CD4-positive, alpha-beta T cell treated with Interleukin-4 for 1 hour (primary cell): ENCODE results near the gene TBX22.
"Not testable (repeated sequence)": the region's sequence is repeated elsewhere in the genome, so short reads cannot be mapped to it uniquely, and the experiment has no call there.

Source experiments
- DNase-seq, 2 donors: peaks; one replicate each; pipeline ENCODE4 v3.0.0-alpha.2; 2020 to 2022

The TBX22 gene, protein sequence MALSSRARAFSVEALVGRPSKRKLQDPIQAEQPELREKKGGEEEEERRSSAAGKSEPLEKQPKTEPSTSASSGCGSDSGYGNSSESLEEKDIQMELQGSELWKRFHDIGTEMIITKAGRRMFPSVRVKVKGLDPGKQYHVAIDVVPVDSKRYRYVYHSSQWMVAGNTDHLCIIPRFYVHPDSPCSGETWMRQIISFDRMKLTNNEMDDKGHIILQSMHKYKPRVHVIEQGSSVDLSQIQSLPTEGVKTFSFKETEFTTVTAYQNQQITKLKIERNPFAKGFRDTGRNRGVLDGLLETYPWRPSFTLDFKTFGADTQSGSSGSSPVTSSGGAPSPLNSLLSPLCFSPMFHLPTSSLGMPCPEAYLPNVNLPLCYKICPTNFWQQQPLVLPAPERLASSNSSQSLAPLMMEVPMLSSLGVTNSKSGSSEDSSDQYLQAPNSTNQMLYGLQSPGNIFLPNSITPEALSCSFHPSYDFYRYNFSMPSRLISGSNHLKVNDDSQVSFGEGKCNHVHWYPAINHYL

DNA sequence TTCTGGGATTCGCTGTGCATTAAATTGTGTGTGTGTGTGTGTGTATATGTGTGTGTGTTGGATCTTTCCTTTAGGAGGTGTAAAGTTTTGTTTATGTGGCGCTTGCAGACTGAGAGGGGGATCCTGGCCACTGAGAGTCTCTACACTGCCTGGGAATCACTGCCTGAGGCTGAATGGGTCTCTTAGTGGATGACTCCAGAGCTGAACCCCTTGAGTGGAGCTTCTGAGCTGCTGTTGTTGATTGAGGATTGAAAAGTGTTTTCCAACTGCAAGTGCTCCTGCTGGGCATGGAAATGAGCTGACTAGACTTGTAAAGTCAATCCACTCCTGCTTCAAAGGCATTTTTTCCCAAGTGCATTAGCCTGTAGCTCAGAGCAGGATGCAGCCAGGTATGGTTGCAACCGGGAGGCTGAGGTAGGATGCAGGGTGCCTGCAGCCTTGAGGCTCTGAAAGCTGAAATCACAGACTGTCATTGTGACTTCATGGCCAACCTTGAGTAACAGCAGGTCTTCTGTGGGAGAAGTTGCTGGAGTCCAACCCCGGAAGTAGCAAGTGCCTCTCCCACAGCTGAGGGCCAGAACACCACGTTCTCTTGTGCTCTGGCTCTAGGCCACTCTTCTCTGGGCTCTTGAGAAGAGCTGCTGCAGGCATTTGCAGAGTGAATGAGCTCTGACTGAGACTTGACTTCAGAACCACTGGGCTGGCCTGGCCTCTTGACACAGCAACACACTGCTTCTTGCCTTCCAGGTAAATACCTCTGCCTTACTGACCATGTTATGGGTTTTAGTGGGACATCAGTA is at the start of gene TBX22:
TSS of gene TBX22 (plus strand) at position 613 of the 800 bp plus-strand sequence. CDS start 7,517 bp downstream, outside the sequence.
- no peak for DNase-seq

DNA sequence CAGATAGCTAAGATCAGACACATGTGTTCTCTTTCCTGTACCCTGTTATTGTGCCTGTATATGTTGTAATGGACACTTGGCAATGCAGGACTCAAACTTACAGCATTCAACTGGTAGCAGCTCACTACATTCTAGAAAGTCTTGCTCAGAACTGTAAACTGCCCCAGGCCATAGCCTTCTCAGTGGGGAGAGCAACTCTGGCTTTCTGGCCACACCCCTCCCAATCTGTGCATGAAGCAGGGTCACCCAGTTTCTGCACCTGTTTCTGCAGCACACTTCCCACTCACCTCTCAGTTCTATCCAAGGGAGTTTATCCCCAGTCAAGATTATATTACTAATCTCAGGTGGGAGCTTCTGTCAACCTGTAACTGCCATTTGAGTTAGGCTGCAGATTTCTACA is 38.9 kb upstream of the TBX22 start:
- no peak for DNase-seq

DNA sequence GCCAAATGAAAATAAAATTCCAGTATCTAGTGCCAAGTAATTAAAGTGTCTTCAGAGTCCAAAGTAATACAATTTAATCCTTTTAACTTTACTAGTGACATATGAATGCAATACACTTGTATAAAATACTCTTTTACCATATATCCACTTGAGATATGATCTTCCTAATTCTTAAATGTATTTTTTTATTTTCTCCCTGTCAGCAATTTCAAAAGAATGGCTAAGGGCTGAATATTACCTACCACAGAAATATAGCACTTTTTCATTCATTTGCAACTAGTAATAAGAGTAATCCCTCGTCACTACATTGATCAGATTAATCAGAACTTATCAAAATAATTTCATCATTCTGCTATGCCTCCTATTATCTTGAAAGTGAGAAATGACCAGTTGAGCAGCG is 10.1 kb upstream of the TBX22 start:
- DNase-seq = no peak

DNA sequence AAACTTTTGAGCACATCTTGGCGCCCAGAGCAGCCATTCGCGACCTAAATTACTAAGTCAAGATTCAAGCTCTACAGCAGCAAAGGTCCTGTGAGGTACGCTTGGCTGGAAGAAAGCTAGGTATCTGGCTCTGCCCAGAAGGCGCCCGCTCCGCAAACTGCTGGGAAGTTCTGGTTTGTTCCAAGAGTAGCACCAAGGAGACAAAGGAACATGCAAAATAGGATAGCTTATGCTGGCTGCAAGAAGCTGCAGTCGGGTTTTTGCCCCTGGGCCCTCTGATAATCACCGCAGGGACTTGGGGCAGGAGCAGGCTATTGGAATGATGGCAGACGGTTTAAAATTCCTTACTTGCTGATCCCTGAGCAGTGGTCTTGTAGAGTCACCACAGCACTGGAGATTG is 3.0 kb upstream of the TBX22 start:
- DNase-seq = no peak

DNA sequence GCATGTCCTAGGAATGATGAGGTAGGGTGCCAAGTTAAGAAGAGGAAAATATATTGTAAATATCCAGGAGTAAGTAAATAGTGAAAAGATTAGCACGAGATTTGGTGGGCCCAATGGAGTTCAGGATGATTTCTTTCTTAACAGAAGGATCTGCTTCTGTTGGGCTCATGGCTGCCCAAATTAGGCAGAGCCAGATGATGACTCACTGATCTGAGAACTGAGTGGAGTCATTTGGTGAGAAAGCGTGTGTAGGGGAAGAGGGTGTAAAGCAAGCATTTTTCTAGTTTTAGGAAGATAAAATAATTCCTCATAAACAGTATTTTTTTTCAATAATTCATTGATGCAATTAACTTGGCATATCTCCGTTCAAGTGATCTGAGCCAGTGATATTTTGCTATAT is 1.6 kb downstream of the TBX22 start:
- no peak for DNase-seq

DNA sequence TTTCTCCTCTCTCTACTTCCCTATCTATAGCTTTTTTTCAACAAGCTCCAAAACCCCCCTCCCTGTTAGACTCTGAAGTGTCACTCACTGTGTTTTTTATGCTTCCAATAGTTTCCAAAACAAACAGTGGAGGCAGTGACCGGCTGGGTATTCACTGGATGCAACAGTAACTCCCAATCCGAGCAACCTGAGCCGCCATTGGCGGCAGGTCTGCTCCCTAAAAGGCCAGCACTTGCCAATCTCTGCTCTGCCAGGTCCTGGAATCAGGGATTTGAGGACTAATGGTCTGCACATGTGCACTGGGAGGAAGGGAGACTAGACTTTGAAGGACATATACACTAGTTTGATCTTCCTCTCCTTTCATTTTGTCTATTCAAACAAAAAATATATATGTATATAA is 7.1 kb downstream of the TBX22 start:
- no peak for DNase-seq

DNA sequence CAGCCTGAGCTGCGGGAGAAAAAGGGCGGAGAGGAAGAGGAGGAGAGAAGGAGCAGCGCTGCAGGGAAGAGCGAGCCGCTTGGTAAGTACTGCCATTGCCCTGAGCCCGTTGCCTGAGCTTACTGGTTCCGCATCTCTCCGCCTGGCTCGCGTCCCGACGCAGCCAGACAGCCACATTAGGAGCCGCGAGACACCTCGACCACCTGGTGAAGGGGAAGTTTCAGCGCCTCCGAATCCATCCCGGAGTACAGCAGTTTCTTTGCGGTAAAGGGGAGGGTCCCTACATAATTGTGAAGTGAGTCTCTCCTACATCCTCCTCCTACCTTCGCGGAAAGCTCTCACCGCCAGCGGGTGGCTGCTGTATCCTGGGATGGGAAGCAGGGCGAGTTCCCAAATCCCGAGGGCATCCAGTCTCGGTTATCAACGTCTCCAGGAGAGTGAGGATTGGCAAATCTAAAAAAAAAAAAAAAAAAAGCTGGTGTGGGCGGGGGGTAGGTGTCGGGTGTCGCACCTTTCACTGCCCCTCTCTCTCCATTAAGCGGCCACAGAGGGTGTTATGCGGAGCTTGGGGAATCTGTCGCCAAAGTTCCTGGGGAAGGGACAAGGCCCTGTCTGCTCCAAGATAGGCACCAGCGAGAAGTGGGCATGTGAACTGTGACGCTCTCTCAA is 7.9 kb downstream of the TBX22 start:
- DNase-seq = no peak

DNA sequence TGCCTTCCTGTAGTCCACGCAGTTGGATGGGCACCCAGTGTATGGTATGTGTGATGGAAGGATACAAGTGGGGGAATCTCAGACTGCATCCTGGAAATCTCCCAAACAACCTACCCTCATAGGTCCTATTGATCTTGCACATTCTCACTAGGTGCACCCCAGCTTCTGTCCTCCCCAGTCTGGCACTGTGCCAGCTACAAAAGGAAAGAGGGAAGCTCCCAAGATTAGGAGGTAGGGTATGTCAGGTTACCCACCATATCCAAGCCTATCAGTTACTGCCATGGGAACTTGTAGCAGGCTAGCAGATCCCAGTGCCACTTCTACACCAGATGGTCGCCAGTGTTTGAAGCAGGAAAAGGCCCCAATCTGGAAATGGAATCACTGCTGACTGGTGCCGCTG is 11.6 kb downstream of the TBX22 start:
- no peak for DNase-seq

DNA sequence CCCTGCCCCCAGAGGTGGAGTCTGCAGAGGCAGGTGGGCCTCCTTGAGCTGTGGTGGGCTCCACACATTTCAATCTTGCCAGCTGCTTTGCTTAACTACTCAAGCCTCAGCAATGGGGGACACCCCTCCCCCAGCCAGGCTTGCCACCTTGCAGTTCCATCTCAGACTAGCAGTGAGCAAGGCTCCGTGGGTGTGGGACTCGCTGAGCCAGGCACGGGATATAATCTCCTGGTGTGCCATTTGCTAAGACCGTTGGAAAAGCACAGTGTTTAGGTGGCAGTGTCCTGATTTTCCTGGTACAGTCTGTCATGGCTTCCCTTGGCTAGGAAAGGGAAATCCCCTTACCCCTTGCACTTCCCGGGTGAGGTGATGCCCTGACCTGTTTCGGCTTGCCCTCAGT is 51.6 kb downstream of the TBX22 start:
- not testable (repeated sequence) for DNase-seq

DNA sequence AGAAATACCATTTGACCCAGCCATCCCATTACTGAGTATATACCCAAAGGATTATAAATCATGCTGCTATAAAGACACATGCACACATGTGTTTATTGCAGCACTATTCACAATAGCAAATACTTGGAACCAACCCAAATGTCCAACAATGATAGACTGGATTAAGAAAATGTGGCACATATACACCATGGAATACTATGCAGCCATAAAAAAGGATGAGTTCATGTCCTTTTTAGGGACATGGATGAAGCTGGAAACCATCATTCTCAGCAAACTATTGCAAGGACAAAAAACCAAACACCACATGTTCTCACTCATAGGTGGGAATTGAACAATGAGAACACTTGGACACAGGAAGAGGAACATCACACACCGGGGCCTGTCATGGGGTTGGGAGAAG is 61.1 kb downstream of the TBX22 start:
- DNase-seq = not testable (repeated sequence)
